SK-N-SH treated with all-trans-retinoic acid at 6 μM for 48 hours (cell line): Measurements from ENCODE around the gene HOXA7.
A peak's percentile ranks its signal among the peaks of the same experiment; 100 is the strongest.

Experiments used
- ATAC-seq: fragments of 200-7000 bp; cut with Tn5 transposase; 3 replicates; pipeline ENCODE4 v1.9.1; 2020; ENCODE audit warnings: mild to moderate bottlenecking, moderate library complexity
- ARNTL ChIP-seq: fragments of 450-650 bp; formaldehyde crosslinking; IDR thresholded peaks from 2 replicates; pipeline ENCODE4 v1.5.0; 2020; ENCODE audit warnings: low read depth, mild to moderate bottlenecking, moderate library complexity, borderline replicate concordance
- BACH2 ChIP-seq: fragments of 250-450 bp; sonication (Bioruptor Pico); IDR thresholded peaks from 2 replicates; pipeline ENCODE4 v1.9.0; 2021; ENCODE audit warnings: mild to moderate bottlenecking, borderline replicate concordance
- CREB5 ChIP-seq: fragments of 250-450 bp; sonication (Bioruptor Pico); IDR thresholded peaks from 2 replicates; pipeline ENCODE4 v1.5.1; 2020; ENCODE audit warnings: low read depth, mild to moderate bottlenecking, moderate library complexity
- CSRNP3 ChIP-seq: fragments of 250-450 bp; sonication (Bioruptor Pico); IDR thresholded peaks from 2 replicates; pipeline ENCODE4 v1.5.1; 2021; ENCODE audit warnings: mild to moderate bottlenecking, moderate library complexity
- ESRRG ChIP-seq: fragments of 250-450 bp; sonication (Bioruptor Pico); IDR thresholded peaks from 2 replicates; pipeline ENCODE4 v1.6.1; 2021; ENCODE audit warnings: mild to moderate bottlenecking
- GLIS3 ChIP-seq: fragments of 250-450 bp; sonication (Bioruptor Pico); IDR thresholded peaks from 2 replicates; pipeline ENCODE4 v1.5.0; 2020; ENCODE audit warnings: mild to moderate bottlenecking, moderate library complexity
- ISL1 ChIP-seq: fragments of 250-450 bp; sonication (Bioruptor Pico); IDR thresholded peaks from 2 replicates; pipeline ENCODE4 v2.1.2; 2022; ENCODE audit warnings: mild to moderate bottlenecking, moderate library complexity
- OSR1 ChIP-seq: fragments of 250-450 bp; sonication (Bioruptor Pico); IDR thresholded peaks from 2 replicates; pipeline ENCODE4 v1.8.0; 2022; ENCODE audit warnings: moderate library complexity, mild to moderate bottlenecking, inconsistent platforms
- PATZ1 ChIP-seq: fragments of 250-450 bp; sonication (Bioruptor Pico); IDR thresholded peaks from 2 replicates; pipeline ENCODE4 v1.8.0; 2020; ENCODE audit warnings: mild to moderate bottlenecking, moderate library complexity, borderline replicate concordance
- PPARA ChIP-seq: fragments of 250-450 bp; sonication (Bioruptor Pico); IDR thresholded peaks from 2 replicates; pipeline ENCODE4 v1.5.0; 2020; ENCODE audit warnings: mild to moderate bottlenecking, borderline replicate concordance
- RARB ChIP-seq: fragments of 250-450 bp; sonication (Bioruptor Pico); IDR thresholded peaks from 2 replicates; pipeline ENCODE4 v1.8.0; 2021; ENCODE audit warnings: mild to moderate bottlenecking, moderate library complexity
- SNAI2 ChIP-seq: fragments of 250-450 bp; sonication (Bioruptor Pico); IDR thresholded peaks from 2 replicates; pipeline ENCODE4 v1.5.0; 2020; ENCODE audit warnings: mild to moderate bottlenecking, moderate library complexity
- TCF4 ChIP-seq: fragments of 250-450 bp; sonication (Bioruptor Pico); IDR thresholded peaks from 2 replicates; pipeline ENCODE4 v1.8.0; 2021; ENCODE audit warnings: mild to moderate bottlenecking, moderate library complexity, borderline replicate concordance
- TOX ChIP-seq: fragments of 250-450 bp; sonication (Bioruptor Pico); IDR thresholded peaks from 2 replicates; pipeline ENCODE4 v1.8.0; 2021; ENCODE audit warnings: mild to moderate bottlenecking, moderate library complexity, borderline replicate concordance
- TSHZ2 ChIP-seq: fragments of 250-450 bp; sonication (Bioruptor Pico); IDR thresholded peaks from 2 replicates; pipeline ENCODE4 v1.5.0; 2020; ENCODE audit warnings: mild to moderate bottlenecking, moderate library complexity
- ZC3H10 ChIP-seq: fragments of 250-450 bp; sonication (Bioruptor Pico); IDR thresholded peaks from 2 replicates; pipeline ENCODE4 v1.5.1; 2021; ENCODE audit warnings: mild to moderate bottlenecking, moderate library complexity
- ZFP3 ChIP-seq: fragments of 250-450 bp; sonication (Bioruptor Pico); IDR thresholded peaks from 2 replicates; pipeline ENCODE4 v1.5.0; 2020; ENCODE audit warnings: mild to moderate bottlenecking, moderate library complexity
- ZFP30 ChIP-seq: fragments of 450-650 bp; formaldehyde crosslinking; IDR thresholded peaks from 2 replicates; pipeline ENCODE4 v1.5.0; 2022; ENCODE audit warnings: mild to moderate bottlenecking, moderate library complexity
- ZNF70 ChIP-seq: fragments of 450-650 bp; formaldehyde crosslinking; IDR thresholded peaks from 2 replicates; pipeline ENCODE4 v1.5.0; 2020; ENCODE audit warnings: mild to moderate bottlenecking, moderate library complexity
- ZNF8 ChIP-seq: fragments of 450-650 bp; formaldehyde crosslinking; IDR thresholded peaks from 2 replicates; pipeline ENCODE4 v1.5.0; 2020; ENCODE audit warnings: mild to moderate bottlenecking, moderate library complexity
- TF ChIP-seq, protein P1 (sequence below): fragments of 250-450 bp; sonication (Bioruptor Pico); IDR thresholded peaks from 2 replicates; pipeline ENCODE4 v1.8.0; 2021; ENCODE audit warnings: low read depth, mild to moderate bottlenecking, moderate library complexity, borderline replicate concordance

The HOXA7 gene

DNA sequence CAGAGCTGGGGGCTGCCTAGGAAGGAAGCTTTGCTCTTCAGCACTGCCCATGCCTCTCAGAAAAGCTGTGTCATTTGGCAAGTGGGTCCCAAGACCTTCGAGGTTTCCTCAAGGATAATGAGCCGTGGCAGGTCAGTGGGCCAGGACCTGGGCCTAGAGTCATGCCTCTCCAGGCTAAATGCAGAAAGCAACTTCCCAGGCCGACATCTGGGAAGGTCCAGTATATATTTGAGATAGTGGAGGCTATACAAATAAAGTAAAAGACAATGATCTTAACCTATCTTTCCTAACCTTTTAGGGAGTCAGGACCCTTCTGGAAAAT, 20.0 kb upstream of the HOXA7 start:
- TF ChIP-seq GLIS3 (CRISPR knock-in tag) (no peak), TSHZ2 (CRISPR knock-in tag) (no peak), TOX (CRISPR knock-in tag) (no peak), PPARA (no peak), ISL1 (no peak), ESRRG (CRISPR knock-in tag) (no peak), ZFP30 (CRISPR knock-in tag) (no peak), TCF4 (no peak), ZFP3 (CRISPR knock-in tag) (no peak), SNAI2 (CRISPR knock-in tag) (no peak), PATZ1 (no peak)
- TF ChIP-seq, protein P1, sequence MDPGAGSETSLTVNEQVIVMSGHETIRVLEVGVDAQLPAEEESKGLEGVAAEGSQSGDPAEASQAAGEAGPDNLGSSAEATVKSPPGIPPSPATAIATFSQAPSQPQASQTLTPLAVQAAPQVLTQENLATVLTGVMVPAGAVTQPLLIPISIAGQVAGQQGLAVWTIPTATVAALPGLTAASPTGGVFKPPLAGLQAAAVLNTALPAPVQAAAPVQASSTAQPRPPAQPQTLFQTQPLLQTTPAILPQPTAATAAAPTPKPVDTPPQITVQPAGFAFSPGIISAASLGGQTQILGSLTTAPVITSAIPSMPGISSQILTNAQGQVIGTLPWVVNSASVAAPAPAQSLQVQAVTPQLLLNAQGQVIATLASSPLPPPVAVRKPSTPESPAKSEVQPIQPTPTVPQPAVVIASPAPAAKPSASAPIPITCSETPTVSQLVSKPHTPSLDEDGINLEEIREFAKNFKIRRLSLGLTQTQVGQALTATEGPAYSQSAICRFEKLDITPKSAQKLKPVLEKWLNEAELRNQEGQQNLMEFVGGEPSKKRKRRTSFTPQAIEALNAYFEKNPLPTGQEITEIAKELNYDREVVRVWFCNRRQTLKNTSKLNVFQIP (CRISPR knock-in tag) = no peak
- TF ChIP-seq, all 23 proteins: peak for 0
- ATAC-seq = no peak

DNA sequence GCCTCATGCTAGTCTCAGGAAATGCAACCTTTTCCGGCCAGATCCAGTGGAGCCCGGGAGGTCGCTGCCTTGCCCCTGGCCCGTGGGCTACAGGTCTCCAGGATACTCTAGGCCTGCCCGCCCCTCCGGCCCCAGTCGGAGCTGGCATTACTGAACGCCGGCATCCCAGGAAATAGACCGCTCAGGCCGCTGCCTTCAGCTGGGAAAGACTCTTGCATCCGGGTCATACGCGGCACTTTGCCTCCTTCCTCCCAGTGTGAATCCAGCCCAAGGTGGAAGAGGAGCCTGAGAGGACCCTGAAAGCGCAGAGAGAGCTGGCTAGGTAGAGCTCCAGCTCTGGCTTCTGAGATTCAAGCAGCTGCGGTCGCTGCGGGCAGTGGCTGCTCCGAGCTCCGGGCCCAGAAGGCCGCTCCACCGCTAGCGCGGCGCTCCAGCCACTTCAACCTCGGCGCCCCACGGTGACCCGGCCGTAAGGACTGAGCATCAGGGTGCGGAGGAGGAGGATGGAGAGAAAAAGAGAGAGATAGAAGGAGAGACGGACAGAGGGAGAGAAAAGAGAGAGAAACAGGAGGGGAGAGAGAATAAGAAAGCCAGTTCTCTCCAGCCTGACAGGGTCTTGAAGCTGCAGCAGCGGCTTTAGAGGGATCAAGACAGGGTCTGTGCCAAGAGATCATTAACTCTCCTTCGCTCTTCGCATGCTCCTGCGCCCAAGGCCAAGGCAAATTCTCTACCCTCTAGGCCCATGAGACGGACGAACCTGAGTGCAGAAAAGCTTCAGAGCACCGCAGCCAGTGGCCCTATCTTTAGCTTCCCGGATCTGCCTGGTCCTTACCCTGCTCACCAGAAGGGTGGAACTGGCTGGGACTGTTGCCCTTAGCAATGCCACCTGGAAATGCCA, 19.4 kb upstream of the HOXA7 start:
- ATAC-seq = peak; percentile 9; the same call in 1 of the 3 replicates

DNA sequence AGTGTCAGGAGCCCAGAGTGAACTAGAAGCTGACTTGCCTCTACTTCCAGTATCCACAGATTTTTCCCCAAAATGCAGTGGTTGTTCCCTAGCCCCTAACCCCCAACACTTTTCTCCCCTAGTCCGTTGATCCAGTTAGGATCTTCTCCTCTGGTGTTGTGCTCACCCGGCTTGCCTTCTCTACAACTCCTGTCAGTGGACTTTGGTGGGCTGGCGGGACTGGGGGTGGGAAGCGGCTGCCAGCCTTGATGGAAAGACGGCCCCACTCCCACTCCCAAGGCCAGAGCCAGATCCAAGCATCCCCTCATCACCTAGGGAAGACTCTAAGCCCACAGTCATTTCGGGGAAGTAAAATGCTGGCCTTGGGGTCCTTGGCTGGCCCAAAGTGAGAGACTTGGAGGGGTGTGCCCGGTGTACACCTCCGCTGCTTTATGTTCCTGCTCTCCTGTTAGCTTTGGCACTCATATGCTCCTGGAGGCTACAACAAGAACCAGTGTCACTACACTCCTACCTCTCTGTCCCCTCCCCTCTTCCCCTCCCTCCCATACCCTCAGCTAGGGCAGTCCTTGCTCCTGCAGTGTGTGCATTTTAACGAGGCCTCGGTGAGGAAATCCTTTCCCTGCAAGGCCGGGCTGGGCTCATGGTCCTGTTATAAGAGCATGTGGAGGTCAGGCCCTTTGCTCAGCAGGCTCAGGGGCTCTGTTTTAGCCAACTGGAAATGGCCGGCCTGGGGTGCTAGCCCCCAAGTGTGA, 18.6 kb upstream of the HOXA7 start:
- no peak for ATAC-seq
- TF ChIP-seq ARNTL (no peak), TCF4 (no peak), ESRRG (CRISPR knock-in tag) (no peak), TOX (CRISPR knock-in tag) (no peak), OSR1 (no peak), ZNF8 (CRISPR knock-in tag) (no peak), RARB (CRISPR knock-in tag) (no peak), ZFP3 (CRISPR knock-in tag) (no peak), ZC3H10 (CRISPR knock-in tag) (no peak), CSRNP3 (CRISPR knock-in tag) (no peak), ISL1 (no peak), SNAI2 (CRISPR knock-in tag) (no peak)
- TF ChIP-seq, protein P1 (CRISPR knock-in tag) = no peak

More for the DNA sequence above, 19.4 kb upstream of the HOXA7 start:
- TF ChIP-seq CSRNP3 (CRISPR knock-in tag) (no peak), RARB (CRISPR knock-in tag) (no peak), TOX (CRISPR knock-in tag) (no peak), CREB5 (CRISPR knock-in tag) (no peak), ZFP30 (CRISPR knock-in tag) (no peak), BACH2 (CRISPR knock-in tag) (no peak), ZNF70 (CRISPR knock-in tag) (no peak)
